ENCODE measurements around the gene SCARF2.
A peak's percentile ranks its signal among the peaks of the same experiment; 100 is the strongest.
"Not testable (repeated sequence)": the region's sequence is repeated elsewhere in the genome, so short reads cannot be mapped to it uniquely, and the experiment has no call there.

Gene SCARF2

DNA sequence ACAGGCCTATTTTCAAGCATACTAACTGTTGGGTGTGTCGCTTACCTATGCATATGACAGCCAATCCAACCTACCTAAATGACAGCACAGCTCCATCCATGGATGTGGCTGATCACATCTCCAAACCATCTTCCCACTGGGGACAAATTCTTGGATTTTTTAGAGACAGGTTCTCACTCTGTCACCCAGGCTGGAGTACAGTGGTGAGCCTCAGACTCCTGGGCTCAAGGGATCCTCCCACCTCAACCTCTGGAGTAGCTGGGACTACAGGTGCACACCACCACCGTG is 18.0 kb downstream of the SCARF2 start:
- no peak overlapping the region for H3K4me3 ChIP-seq (replicated peaks; ENCODE audit: low read depth, low read length)
- TF ChIP-seq, protein P1, sequence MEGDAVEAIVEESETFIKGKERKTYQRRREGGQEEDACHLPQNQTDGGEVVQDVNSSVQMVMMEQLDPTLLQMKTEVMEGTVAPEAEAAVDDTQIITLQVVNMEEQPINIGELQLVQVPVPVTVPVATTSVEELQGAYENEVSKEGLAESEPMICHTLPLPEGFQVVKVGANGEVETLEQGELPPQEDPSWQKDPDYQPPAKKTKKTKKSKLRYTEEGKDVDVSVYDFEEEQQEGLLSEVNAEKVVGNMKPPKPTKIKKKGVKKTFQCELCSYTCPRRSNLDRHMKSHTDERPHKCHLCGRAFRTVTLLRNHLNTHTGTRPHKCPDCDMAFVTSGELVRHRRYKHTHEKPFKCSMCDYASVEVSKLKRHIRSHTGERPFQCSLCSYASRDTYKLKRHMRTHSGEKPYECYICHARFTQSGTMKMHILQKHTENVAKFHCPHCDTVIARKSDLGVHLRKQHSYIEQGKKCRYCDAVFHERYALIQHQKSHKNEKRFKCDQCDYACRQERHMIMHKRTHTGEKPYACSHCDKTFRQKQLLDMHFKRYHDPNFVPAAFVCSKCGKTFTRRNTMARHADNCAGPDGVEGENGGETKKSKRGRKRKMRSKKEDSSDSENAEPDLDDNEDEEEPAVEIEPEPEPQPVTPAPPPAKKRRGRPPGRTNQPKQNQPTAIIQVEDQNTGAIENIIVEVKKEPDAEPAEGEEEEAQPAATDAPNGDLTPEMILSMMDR (IDR thresholded peaks at IDR 0.05; ENCODE audit: low read length, missing control alignments), result no peak

DNA sequence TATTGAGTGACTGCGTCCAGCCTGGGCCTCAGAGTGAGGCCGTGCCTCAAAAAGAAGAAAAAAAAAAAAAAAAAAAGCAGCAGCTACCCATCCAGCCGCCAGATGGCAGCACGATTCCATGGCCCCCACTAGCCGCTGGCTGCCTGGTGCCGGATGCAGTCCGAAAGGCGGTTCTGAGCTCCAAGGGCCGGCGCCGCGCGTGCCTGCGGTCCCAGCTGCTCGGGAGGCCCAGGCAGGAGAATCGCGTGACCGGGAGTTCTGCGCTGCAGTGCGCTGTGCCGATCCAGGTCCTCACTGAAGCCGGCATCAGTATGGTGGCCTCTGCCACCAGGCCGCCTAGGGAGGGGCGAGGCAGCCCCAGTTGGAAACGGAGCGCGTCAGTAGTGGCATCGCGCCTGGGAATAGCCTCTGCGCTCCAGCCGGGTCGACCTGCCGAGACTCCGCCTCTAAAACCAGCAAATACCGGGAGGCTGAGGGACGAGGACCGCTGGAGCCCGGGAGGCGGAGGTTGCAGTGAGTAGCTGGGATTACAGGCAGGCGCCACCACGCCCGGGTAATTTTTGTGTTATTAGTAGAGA is 19.3 kb downstream of the SCARF2 start:
- H3K4me3 ChIP-seq (replicated peaks; ENCODE audit: low read depth, low read length), result peak overlapping the region; percentile 48
- TF ChIP-seq, protein P1 (IDR thresholded peaks at IDR 0.05; ENCODE audit: low read length, missing control alignments), result peak; percentile 77
- DNase-seq (ENCODE audit: low read depth), result peak; percentile 89

More for the DNA sequence above, 18.0 kb downstream of the SCARF2 start:
- no peak for DNase-seq (ENCODE audit: low read depth)

DNA sequence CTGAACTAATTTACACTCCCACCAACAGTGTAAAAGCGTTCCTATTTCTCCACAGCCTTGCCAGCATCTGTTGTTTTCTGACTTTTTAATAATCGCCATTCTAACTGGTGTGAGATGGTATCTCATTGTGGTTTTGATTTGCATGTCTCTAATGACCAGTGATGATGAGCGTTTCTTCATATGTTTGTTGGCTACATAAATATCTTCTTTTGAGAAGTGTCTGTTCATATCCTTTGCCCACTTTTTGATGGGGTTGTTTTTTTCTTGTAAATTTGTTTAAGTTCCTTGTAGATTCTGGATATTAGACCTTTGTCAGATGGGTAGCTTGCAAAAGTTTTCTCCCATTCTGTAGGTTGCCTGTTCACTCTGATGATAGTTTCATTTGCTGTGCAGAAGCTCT is 21.9 kb downstream of the SCARF2 start:
- not testable (repeated sequence) for H3K4me3 ChIP-seq (replicated peaks; ENCODE audit: low read depth, low read length); DNase-seq (ENCODE audit: low read depth)

DNA sequence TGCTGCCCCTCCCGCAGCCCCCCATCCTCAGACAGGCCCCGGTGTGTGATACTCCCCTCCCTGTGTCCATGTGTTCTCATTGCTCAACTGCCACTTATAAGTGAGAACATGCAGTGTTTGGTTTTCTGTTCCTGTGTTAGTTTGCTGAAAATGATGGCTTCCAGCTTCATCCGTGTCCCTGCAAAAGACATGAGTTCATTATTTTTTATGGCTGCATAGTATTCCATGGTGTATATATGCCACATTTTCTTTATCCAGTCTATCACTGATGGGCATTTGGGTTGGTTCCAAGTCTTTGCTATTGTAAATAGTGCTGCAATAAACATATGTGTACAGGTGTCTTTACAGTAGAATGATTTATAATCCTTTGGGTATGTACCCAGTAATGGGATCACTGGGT is 22.4 kb downstream of the SCARF2 start:
- not testable (repeated sequence) for H3K4me3 ChIP-seq (replicated peaks; ENCODE audit: low read depth, low read length); DNase-seq (ENCODE audit: low read depth)

DNA sequence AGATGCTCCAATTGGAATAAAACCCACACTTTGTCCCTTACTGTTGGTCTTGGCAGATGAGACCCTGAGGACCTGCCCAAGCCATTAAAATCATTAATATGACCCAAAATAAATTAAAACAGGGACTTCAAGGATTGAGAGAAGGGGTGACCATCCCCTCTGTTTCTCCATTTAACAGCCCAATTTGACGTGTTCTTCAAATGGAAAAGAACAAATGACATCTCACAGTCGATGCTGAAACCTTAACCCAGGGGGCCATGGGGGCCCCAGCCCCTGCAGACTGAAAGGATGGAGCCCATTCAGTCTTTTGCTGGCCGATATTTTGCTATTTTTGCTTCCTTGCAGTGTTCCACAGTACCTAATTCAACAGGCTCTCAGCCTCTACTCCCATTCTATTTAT is 23.2 kb downstream of the SCARF2 start:
- TF ChIP-seq, protein P1 (IDR thresholded peaks at IDR 0.05; ENCODE audit: low read length, missing control alignments), result no peak
- no peak for DNase-seq (ENCODE audit: low read depth)

DNA sequence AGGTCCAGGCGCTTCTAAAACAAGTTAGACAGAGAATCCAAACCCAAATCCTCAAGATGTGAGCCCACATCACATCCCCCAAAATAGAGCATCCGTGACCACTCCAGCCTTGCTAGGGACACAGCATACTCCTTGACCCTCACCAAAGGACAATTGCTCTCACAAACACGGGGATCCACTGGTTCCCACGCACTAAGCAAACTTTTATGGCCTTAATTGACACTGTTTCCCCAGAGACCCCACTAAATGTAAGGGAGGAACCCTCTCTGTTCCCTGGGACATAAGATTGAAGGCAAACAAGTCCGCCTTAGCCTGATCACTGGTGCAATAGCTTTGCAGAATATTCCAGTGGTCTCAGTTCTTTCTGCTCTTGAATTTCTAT is 23.6 kb downstream of the SCARF2 start:
- TF ChIP-seq, protein P1 (IDR thresholded peaks at IDR 0.05; ENCODE audit: low read length, missing control alignments), result no peak
- H3K4me3 ChIP-seq (replicated peaks; ENCODE audit: low read depth, low read length), result no peak overlapping the region
- DNase-seq (ENCODE audit: low read depth), result no peak

More for the DNA sequence above, 23.2 kb downstream of the SCARF2 start:
- no peak overlapping the region for H3K4me3 ChIP-seq (replicated peaks; ENCODE audit: low read depth, low read length)

DNA sequence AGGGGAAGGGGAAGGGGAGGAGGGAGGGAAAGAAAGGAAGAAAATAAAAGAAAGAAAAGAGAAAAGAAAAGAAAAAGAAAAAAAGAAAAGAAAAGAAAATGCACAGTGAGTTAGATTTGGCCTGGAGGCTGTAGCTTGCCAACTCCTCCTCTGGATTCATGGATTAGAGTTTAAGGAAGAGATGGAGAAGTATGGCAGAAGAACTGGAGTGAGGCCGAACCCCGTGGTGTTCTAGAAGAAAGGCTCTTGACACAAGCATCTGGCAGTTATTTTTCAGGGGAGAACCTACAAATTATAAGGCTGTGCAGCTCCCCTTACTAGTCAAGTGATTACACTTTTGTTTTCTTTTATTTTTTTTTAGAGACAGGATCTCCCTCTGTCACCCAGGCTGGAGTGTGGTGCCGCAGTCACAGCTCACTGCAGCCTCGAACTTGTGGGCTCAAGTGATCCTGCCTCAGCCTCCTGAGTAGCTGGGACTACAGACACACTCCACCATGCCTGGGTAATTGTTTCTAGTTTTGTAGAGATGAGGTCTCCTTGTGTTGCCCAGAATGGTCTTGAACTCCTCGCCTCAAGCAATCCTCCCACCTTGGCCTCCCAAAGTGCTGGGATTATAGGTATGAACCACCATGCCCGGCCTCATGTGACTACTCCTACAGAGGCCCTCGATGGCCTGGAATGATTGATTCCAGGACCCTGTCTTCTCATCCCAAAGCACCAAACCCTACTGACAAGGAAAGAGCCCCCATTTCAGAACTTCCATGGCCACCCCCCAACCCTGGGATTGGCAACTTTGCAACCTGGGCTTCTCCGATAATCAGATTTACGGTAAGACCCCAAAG is 24.2 kb downstream of the SCARF2 start:
- H3K4me3 ChIP-seq (replicated peaks; ENCODE audit: low read depth, low read length), result no peak overlapping the region
- TF ChIP-seq, protein P1 (IDR thresholded peaks at IDR 0.05; ENCODE audit: low read length, missing control alignments), result no peak
- DNase-seq (ENCODE audit: low read depth), result no peak
